ENCODE data around the gene SYTL5. TPM values are rescaled to one million over a fixed set of nuclear protein-coding genes. Genes with fewer than 3 reads are reported as not detected.
A peak's percentile ranks its signal among the peaks of the same experiment; 100 is the strongest.

Gene SYTL5
- total RNA-seq, 4 donors from 2014 or later, result 0.15 to 0.79 (median 0.42) TPM; not detected in 1

DNA sequence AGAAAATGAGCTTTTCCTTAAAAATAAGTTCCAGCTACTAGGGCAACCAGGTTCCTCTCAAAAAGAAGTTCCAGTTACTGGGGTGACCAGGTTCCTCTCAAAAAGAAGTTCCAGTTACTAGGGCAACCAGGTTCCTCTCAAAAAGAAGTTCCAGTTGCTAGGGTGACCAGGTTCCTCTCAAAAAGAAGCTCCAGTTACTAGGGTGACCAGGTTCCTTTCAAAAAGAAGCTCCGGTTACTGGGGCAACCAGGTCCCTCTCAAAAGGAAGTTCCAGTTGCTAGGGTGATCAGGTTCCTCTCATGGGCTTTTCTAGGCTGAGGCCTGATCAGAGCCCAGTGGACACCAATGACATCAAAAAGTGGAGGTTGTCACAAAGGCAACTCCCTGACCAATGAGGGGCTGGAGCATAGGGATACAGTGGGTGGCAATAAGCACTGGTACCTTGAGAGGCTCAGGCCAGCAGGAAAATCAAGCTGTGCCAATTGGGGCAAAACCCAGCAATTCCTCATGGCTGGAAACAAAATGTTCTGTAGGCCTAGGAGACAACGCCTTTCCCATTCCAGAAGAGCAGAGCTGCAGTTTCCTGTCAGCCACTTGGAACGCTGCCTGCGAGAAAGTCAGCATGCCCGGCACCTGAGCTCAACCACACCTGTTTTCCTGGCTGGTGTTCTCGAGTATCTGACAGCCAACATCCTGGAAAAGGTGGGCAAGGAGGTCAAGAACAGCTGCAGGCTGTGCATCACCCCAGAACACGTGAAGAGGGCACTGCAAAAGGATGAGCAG, 12.3 kb upstream of the SYTL5 start:
- H3K4me3 ChIP-seq (ENCODE audit: low read depth, poor library complexity, severe bottlenecking), result no peak overlapping the region
- intact Hi-C loops (cut with DNase I; ENCODE audit: low total_unique reads), result no loop called here
- WGBS, 2 donors, result 50 to 73% methylated on average over 3 to 6 of the region's 7 CpGs
- TF ChIP-seq, protein P1, sequence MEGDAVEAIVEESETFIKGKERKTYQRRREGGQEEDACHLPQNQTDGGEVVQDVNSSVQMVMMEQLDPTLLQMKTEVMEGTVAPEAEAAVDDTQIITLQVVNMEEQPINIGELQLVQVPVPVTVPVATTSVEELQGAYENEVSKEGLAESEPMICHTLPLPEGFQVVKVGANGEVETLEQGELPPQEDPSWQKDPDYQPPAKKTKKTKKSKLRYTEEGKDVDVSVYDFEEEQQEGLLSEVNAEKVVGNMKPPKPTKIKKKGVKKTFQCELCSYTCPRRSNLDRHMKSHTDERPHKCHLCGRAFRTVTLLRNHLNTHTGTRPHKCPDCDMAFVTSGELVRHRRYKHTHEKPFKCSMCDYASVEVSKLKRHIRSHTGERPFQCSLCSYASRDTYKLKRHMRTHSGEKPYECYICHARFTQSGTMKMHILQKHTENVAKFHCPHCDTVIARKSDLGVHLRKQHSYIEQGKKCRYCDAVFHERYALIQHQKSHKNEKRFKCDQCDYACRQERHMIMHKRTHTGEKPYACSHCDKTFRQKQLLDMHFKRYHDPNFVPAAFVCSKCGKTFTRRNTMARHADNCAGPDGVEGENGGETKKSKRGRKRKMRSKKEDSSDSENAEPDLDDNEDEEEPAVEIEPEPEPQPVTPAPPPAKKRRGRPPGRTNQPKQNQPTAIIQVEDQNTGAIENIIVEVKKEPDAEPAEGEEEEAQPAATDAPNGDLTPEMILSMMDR (IDR thresholded peaks at IDR 0.05), result no peak
- TF ChIP-seq POLR2A (IDR thresholded peaks at IDR 0.05), result no peak
- peak in 1 of 2 donors; percentile 16 for DNase-seq (ENCODE audit: low spot score in 2 of 2)

- intact Hi-C loops (cut with DNase I; ENCODE audit: low total_unique reads), result no loop called here
- TF ChIP-seq, protein P1 (IDR thresholded peaks at IDR 0.05), result no peak
- TF ChIP-seq POLR2A (IDR thresholded peaks at IDR 0.05), result no peak
- 78 to 100% methylated on average over 1 of the region's 1 CpG for WGBS, 2 donors
- H3K4me3 ChIP-seq (ENCODE audit: low read depth, poor library complexity, severe bottlenecking), result no peak overlapping the region
- no peak for DNase-seq (ENCODE audit: low spot score in 2 of 2)
These were observed 10.9 kb upstream of the SYTL5 start for GRCh38 chrX:37995428-37995827.

- TF ChIP-seq POLR2A (IDR thresholded peaks at IDR 0.05), result no peak
- TF ChIP-seq, protein P1 (IDR thresholded peaks at IDR 0.05), result no peak
- intact Hi-C loops (cut with DNase I; ENCODE audit: low total_unique reads), result no loop called here
- no peak overlapping the region for H3K4me3 ChIP-seq (ENCODE audit: low read depth, poor library complexity, severe bottlenecking)
- DNase-seq (ENCODE audit: low spot score in 2 of 2), result no peak
- WGBS, 2 donors, result 75 to 90% methylated on average over 2 to 6 of the region's 8 CpGs
These were observed 9.3 kb upstream of the SYTL5 start for GRCh38 chrX:37997096-37997495.

GRCh38 chrX:37998586-37999262, 7.6 kb upstream of the SYTL5 start:
- no peak for DNase-seq (ENCODE audit: low spot score in 2 of 2)
- TF ChIP-seq, protein P1 (IDR thresholded peaks at IDR 0.05), result no peak
- TF ChIP-seq POLR2A (IDR thresholded peaks at IDR 0.05), result no peak
- no peak overlapping the region for H3K4me3 ChIP-seq (ENCODE audit: low read depth, poor library complexity, severe bottlenecking)
- 48 to 50% methylated on average over 5 to 7 of the region's 7 CpGs for WGBS, 2 donors
- intact Hi-C loops (cut with DNase I; ENCODE audit: low total_unique reads), result no loop called here

DNA sequence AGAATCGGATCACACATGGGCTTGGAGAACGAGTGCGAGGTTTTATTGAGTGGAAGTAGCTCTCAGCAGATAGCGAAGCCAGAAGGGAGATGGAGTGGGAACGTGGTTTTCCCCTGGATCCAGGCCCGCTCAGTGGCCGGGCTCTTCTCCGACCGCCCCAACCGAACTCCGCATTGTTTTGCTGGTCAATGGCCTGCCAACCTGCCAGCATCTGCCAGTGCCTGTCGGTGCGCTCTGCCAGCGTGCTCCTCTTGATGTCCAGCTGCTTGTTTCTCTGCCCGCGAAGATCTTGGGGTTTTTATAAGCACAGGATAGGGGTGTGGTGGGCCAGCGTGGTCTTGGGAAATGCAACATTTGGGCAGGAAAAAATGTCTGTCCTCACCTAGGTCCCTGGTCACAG, 5.6 kb upstream of the SYTL5 start:
- no peak overlapping the region for H3K4me3 ChIP-seq (ENCODE audit: low read depth, poor library complexity, severe bottlenecking)
- TF ChIP-seq, protein P1 (IDR thresholded peaks at IDR 0.05), result no peak
- no peak for TF ChIP-seq POLR2A (IDR thresholded peaks at IDR 0.05)
- intact Hi-C loops (cut with DNase I; ENCODE audit: low total_unique reads), result no loop called here
- no peak for DNase-seq (ENCODE audit: low spot score in 2 of 2)
- 86 to 97% methylated on average over 16 to 17 of the region's 17 CpGs for WGBS, 2 donors
